Stimulated activated CD4-positive, alpha-beta T cell treated with anti-CD3 and anti-CD28 coated beads, TNF-alpha, amount 100 ng/mL, for 48 hours (primary cell): Measurements from ENCODE around the gene RFX1.
"Not testable (repeated sequence)": the region's sequence is repeated elsewhere in the genome, so short reads cannot be mapped to it uniquely, and the experiment has no call there.

Experiments used
- DNase-seq, 3 donors: peaks; one replicate each; pipeline ENCODE4 v3.0.0-alpha.2; 2020; ENCODE audit warnings: low read depth in 3 of 3

Gene RFX1

GRCh38 chr19:14006085-14006765 is at the start of gene RFX1:
Gene RFX1, minus strand, starts transcription at chr19:14006320. Its CDS starts 12,477 bp downstream, at chr19:13993843.
- DNase-seq = peak; percentile 99 to 100 (median 100)

GRCh38 chr19:14055396-14055795 is 49.3 kb upstream of the RFX1 start:
- DNase-seq = no peak

GRCh38 chr19:14054721-14055120 is 48.6 kb upstream of the RFX1 start:
- no peak for DNase-seq

GRCh38 chr19:14054099-14054498 is 48.0 kb upstream of the RFX1 start:
- no peak for DNase-seq

GRCh38 chr19:14053500-14053899 is 47.4 kb upstream of the RFX1 start:
- no peak for DNase-seq

GRCh38 chr19:14053032-14053431 is 46.9 kb upstream of the RFX1 start:
- DNase-seq = no peak

GRCh38 chr19:14052470-14052869 is 46.4 kb upstream of the RFX1 start:
- DNase-seq = no peak

- no peak for DNase-seq
These were observed 45.9 kb upstream of the RFX1 start for GRCh38 chr19:14051980-14052379.

- not testable (repeated sequence) for DNase-seq
These were observed 44.8 kb upstream of the RFX1 start for GRCh38 chr19:14050961-14051360.

- no peak for DNase-seq
These were observed 44.4 kb upstream of the RFX1 start for GRCh38 chr19:14050512-14050911.

GRCh38 chr19:14048443-14049153 is 42.5 kb upstream of the RFX1 start:
- peak; percentile 58 to 70 (median 63) for DNase-seq

- DNase-seq = not testable (repeated sequence)
These were observed 41.7 kb upstream of the RFX1 start for GRCh38 chr19:14047866-14048265.

- DNase-seq = not testable (repeated sequence)
These were observed 36.8 kb upstream of the RFX1 start for GRCh38 chr19:14042659-14043608.

GRCh38 chr19:14039181-14039580 is 33.1 kb upstream of the RFX1 start:
- DNase-seq = no peak

- no peak for DNase-seq
These were observed 29.6 kb upstream of the RFX1 start for GRCh38 chr19:14035706-14036105.

- DNase-seq = not testable (repeated sequence)
These were observed 29.0 kb upstream of the RFX1 start for GRCh38 chr19:14035159-14035558.

GRCh38 chr19:14033946-14034345 is 27.8 kb upstream of the RFX1 start:
- DNase-seq = no peak

- peak; percentile 46 to 67 (median 49) for DNase-seq
These were observed 25.8 kb upstream of the RFX1 start, which contains the start of gene IL27RA for GRCh38 chr19:14031719-14032480. Gene IL27RA, plus strand, starts transcription at chr19:14031762. Its CDS starts 111 bp downstream, at chr19:14031873.

GRCh38 chr19:14030997-14031718 is 25.0 kb upstream of the RFX1 start:
- DNase-seq = no peak

GRCh38 chr19:14028901-14029300 is 22.8 kb upstream of the RFX1 start:
- no peak for DNase-seq
